Measurements from ENCODE around the gene TCF7.
A peak's percentile ranks its signal among the peaks of the same experiment; 100 is the strongest.

Gene TCF7

DNA sequence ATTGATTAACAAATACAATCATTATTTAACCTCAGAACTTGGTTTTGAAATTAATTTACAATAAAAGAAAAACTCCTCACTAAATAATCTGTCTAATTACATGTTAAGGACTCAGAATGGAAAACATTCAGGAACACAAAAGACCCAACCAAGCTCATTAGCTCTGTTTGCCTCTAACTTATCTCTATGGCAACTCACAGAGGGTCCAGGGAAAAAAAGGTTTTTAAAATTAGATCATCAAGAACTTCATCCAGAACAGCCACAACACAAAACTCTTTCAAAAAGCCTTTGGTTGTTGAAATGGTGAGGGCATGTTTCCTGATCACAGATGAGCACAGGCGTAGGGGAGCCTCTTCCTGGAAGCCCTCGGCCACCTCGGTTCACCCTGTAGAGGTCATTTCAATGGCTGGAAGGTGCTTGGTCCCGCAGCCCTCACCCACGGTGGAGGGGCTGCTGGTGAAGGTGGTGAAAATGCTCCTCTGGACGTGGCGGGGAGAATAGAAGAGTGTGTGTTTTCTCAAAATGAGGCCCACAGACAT is 17.2 kb upstream of the TCF7 start:
- Histone ChIP-seq H2AK5ac (ENCODE audit: low read length) (no peak overlapping the region), H3K27me3 (ENCODE audit: insufficient read depth, low read length) (no peaks in the 10 kb centered on the region), H3K23ac (ENCODE audit: low read length) (no peak overlapping the region), H3K4me1 (ENCODE audit: control insufficient read depth in 1 of 2, insufficient read depth in 2 of 2, low read length in 2 of 2) (peaks cover 7 to 10% of the 10 kb centered on the region in 2 experiments), H2BK120ac (ENCODE audit: insufficient read depth, low read length, poor library complexity) (no peak overlapping the region), H3K79me2 (ENCODE audit: control insufficient read depth, insufficient read depth, low read length, poor library complexity) (no peaks in the 10 kb centered on the region), H2BK5ac (ENCODE audit: low read depth, low read length, poor library complexity) (no peak overlapping the region), H4K91ac (ENCODE audit: low read depth, low read length) (no peak overlapping the region), H2BK12ac (ENCODE audit: low read length) (no peak overlapping the region), H3K36me3 (ENCODE audit: control insufficient read depth in 1 of 2, insufficient read depth in 2 of 2, low read length in 2 of 2) (no peaks in the 10 kb centered on the region), H4K12ac (ENCODE audit: low read depth, low read length) (no peak overlapping the region), H3K4me2 (ENCODE audit: low read length) (no peak overlapping the region), H3K4me3 (ENCODE audit: low read depth, low read length) (no peak overlapping the region), H3K79me1 (ENCODE audit: low read length) (no peaks in the 10 kb centered on the region), H3K14ac (ENCODE audit: low read length) (no peak overlapping the region), H3K18ac (ENCODE audit: low read length) (no peak overlapping the region), H3K9me3 (ENCODE audit: insufficient read depth, low read depth, low read length) (no peaks in the 10 kb centered on the region), H2AFZ (ENCODE audit: insufficient read depth, low read length, poor library complexity) (no peak overlapping the region), H3K9ac (ENCODE audit: low read length) (no peak overlapping the region), H3K27ac (ENCODE audit: low read depth, low read length) (no peak overlapping the region), H3K4ac (ENCODE audit: low read depth, low read length) (no peak overlapping the region), H4K8ac (ENCODE audit: low read depth, low read length) (no peak overlapping the region)
- DNase-seq: no peak
- no CpG with 5 or more reads among the region's 7 CpGs for WGBS (ENCODE audit: extremely low coverage, insufficient coverage, insufficient read length)

DNA sequence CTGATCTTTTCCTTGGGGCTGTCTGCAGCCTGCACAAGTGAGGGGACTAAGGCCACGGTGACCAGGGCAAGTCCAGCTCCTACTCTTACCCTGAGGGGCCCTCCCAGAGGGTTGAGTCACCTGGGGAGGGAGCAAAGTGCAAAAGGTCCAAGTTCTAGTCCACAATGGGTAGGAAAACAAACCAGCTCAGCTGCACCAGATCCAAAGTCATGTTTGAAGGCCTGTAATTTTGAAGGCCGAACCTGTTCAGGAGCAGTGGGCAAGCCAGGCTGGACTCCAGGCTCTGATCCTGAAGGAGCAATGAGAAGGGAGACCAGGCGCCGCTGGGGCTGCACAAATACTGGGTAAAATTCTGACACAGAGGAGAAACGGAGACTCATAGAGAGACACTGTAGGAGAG is 15.8 kb upstream of the TCF7 start:
- H3K14ac ChIP-seq (ENCODE audit: low read length): no peak overlapping the region
- H4K8ac ChIP-seq (ENCODE audit: low read depth, low read length): no peak overlapping the region
- no peak overlapping the region for H2BK12ac ChIP-seq (ENCODE audit: low read length)
- H3K36me3 ChIP-seq (ENCODE audit: control insufficient read depth in 1 of 2, insufficient read depth in 2 of 2, low read length in 2 of 2): no peaks in the 10 kb centered on the region
- H3K27me3 ChIP-seq (ENCODE audit: insufficient read depth, low read length): no peaks in the 10 kb centered on the region
- no peak overlapping the region for H2BK120ac ChIP-seq (ENCODE audit: insufficient read depth, low read length, poor library complexity)
- no CpG with 5 or more reads among the region's 5 CpGs for WGBS (ENCODE audit: extremely low coverage, insufficient coverage, insufficient read length)
- no peak overlapping the region for H3K4ac ChIP-seq (ENCODE audit: low read depth, low read length)
- no peaks in the 10 kb centered on the region for H3K79me1 ChIP-seq (ENCODE audit: low read length)
- peaks cover 7 to 10% of the 10 kb centered on the region in 2 experiments for H3K4me1 ChIP-seq (ENCODE audit: control insufficient read depth in 1 of 2, insufficient read depth in 2 of 2, low read length in 2 of 2)
- no peak overlapping the region for H3K18ac ChIP-seq (ENCODE audit: low read length)
- H3K4me2 ChIP-seq (ENCODE audit: low read length): no peak overlapping the region
- no peak overlapping the region for H4K12ac ChIP-seq (ENCODE audit: low read depth, low read length)
- H3K23ac ChIP-seq (ENCODE audit: low read length): no peak overlapping the region
- no peak overlapping the region for H4K91ac ChIP-seq (ENCODE audit: low read depth, low read length)
- no peak for DNase-seq
- H3K9me3 ChIP-seq (ENCODE audit: insufficient read depth, low read depth, low read length): no peaks in the 10 kb centered on the region
- H3K4me3 ChIP-seq (ENCODE audit: low read depth, low read length): no peak overlapping the region
- no peak overlapping the region for H3K27ac ChIP-seq (ENCODE audit: low read depth, low read length)
- H3K9ac ChIP-seq (ENCODE audit: low read length): no peak overlapping the region
- no peak overlapping the region for H2BK5ac ChIP-seq (ENCODE audit: low read depth, low read length, poor library complexity)
- no peaks in the 10 kb centered on the region for H3K79me2 ChIP-seq (ENCODE audit: control insufficient read depth, insufficient read depth, low read length, poor library complexity)
- no peak overlapping the region for H2AFZ ChIP-seq (ENCODE audit: insufficient read depth, low read length, poor library complexity)
- no peak overlapping the region for H2AK5ac ChIP-seq (ENCODE audit: low read length)

DNA sequence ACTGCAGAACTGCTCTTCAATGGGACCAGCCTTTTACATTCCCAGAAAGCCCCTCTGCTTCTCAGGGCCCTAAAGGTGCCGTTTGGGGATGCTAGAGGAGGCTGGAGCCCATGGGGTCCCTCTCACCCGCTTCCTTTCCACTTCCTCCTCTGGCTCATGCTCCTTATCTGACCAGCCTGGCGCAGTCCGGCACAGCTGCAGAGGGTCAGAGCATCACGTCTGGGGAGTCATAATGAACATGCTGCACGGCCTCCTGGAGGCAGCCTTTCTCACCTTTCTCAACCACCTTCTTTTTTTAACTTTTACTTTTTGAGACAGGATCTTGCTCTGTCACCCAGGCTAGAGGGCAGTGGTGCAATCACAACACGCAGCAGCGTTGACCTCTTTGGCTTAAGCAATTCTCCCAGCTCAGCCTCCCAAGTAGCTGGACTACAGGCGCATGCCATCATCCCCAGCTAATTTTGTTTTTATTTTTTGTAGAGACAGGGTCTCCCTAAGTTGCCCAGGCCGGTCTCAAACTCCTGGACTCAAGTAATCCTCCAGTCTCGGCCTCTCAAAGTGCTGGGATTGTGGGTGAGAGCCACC is 15.1 kb upstream of the TCF7 start:
- DNase-seq: no peak
- no CpG with 5 or more reads among the region's 11 CpGs for WGBS (ENCODE audit: extremely low coverage, insufficient coverage, insufficient read length)
- H3K79me1 ChIP-seq (ENCODE audit: low read length): no peaks in the 10 kb centered on the region

DNA sequence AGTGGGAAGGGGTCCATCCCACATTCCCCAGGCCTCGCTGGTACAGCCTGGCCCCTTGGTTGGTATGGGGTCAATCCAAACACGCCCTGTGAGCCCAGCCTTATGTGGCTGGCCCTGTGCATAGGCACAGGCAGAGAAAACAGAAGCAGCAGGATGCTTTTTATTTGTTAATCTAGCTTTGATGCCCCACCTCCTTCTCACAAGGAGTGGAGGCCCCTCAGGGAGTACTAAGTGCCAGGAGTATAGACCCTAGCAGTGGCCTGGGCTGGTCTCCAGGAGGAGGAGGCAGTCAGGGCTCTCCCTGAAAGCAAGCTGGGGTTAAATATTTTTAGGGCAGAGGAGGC is 14.6 kb upstream of the TCF7 start:
- Histone ChIP-seq H4K8ac (ENCODE audit: low read depth, low read length) (no peak overlapping the region), H3K27me3 (ENCODE audit: insufficient read depth, low read length) (no peaks in the 10 kb centered on the region), H3K23ac (ENCODE audit: low read length) (no peak overlapping the region), H3K14ac (ENCODE audit: low read length) (no peak overlapping the region), H3K9me3 (ENCODE audit: insufficient read depth, low read depth, low read length) (no peaks in the 10 kb centered on the region), H3K79me1 (ENCODE audit: low read length) (no peaks in the 10 kb centered on the region), H3K27ac (ENCODE audit: low read depth, low read length) (no peak overlapping the region), H3K4me3 (ENCODE audit: low read depth, low read length) (no peak overlapping the region), H3K4me2 (ENCODE audit: low read length) (no peak overlapping the region), H3K36me3 (ENCODE audit: control insufficient read depth in 1 of 2, insufficient read depth in 2 of 2, low read length in 2 of 2) (no peaks in the 10 kb centered on the region), H2BK5ac (ENCODE audit: low read depth, low read length, poor library complexity) (no peak overlapping the region), H3K4me1 (ENCODE audit: control insufficient read depth in 1 of 2, insufficient read depth in 2 of 2, low read length in 2 of 2) (peaks cover 7 to 10% of the 10 kb centered on the region in 2 experiments), H3K79me2 (ENCODE audit: control insufficient read depth, insufficient read depth, low read length, poor library complexity) (no peaks in the 10 kb centered on the region), H3K4ac (ENCODE audit: low read depth, low read length) (no peak overlapping the region), H2BK120ac (ENCODE audit: insufficient read depth, low read length, poor library complexity) (no peak overlapping the region), H2AFZ (ENCODE audit: insufficient read depth, low read length, poor library complexity) (no peak overlapping the region), H2BK12ac (ENCODE audit: low read length) (no peak overlapping the region), H3K18ac (ENCODE audit: low read length) (no peak overlapping the region), H4K12ac (ENCODE audit: low read depth, low read length) (no peak overlapping the region), H4K91ac (ENCODE audit: low read depth, low read length) (no peak overlapping the region), H3K9ac (ENCODE audit: low read length) (no peak overlapping the region), H2AK5ac (ENCODE audit: low read length) (peak overlapping the region; percentile 83)
- DNase-seq: no peak
- no CpG with 5 or more reads among the region's 2 CpGs for WGBS (ENCODE audit: extremely low coverage, insufficient coverage, insufficient read length)

More for the DNA sequence above, 15.1 kb upstream of the TCF7 start:
- H2AFZ ChIP-seq (ENCODE audit: insufficient read depth, low read length, poor library complexity): no peak overlapping the region
- no peaks in the 10 kb centered on the region for H3K9me3 ChIP-seq (ENCODE audit: insufficient read depth, low read depth, low read length)
- no peak overlapping the region for H4K8ac ChIP-seq (ENCODE audit: low read depth, low read length)
- H4K91ac ChIP-seq (ENCODE audit: low read depth, low read length): no peak overlapping the region
- H2BK120ac ChIP-seq (ENCODE audit: insufficient read depth, low read length, poor library complexity): no peak overlapping the region
- H3K27ac ChIP-seq (ENCODE audit: low read depth, low read length): no peak overlapping the region
- H3K36me3 ChIP-seq (ENCODE audit: control insufficient read depth in 1 of 2, insufficient read depth in 2 of 2, low read length in 2 of 2): no peaks in the 10 kb centered on the region
- no peak overlapping the region for H3K18ac ChIP-seq (ENCODE audit: low read length)
- no peak overlapping the region for H3K4me2 ChIP-seq (ENCODE audit: low read length)
- no peak overlapping the region for H2AK5ac ChIP-seq (ENCODE audit: low read length)
- peaks cover 7 to 10% of the 10 kb centered on the region in 2 experiments for H3K4me1 ChIP-seq (ENCODE audit: control insufficient read depth in 1 of 2, insufficient read depth in 2 of 2, low read length in 2 of 2)
- no peaks in the 10 kb centered on the region for H3K79me2 ChIP-seq (ENCODE audit: control insufficient read depth, insufficient read depth, low read length, poor library complexity)
- no peak overlapping the region for H4K12ac ChIP-seq (ENCODE audit: low read depth, low read length)
- H3K4me3 ChIP-seq (ENCODE audit: low read depth, low read length): no peak overlapping the region
- no peak overlapping the region for H3K9ac ChIP-seq (ENCODE audit: low read length)
- no peak overlapping the region for H2BK5ac ChIP-seq (ENCODE audit: low read depth, low read length, poor library complexity)
- H3K14ac ChIP-seq (ENCODE audit: low read length): no peak overlapping the region
- H3K27me3 ChIP-seq (ENCODE audit: insufficient read depth, low read length): no peaks in the 10 kb centered on the region
- no peak overlapping the region for H3K4ac ChIP-seq (ENCODE audit: low read depth, low read length)
- no peak overlapping the region for H3K23ac ChIP-seq (ENCODE audit: low read length)
- H2BK12ac ChIP-seq (ENCODE audit: low read length): no peak overlapping the region

Measured in trophoblast cell (in vitro differentiated cells and primary cell).